ENCODE results near the gene FCHO1. TPM values are rescaled to one million over a fixed set of nuclear protein-coding genes. Genes with fewer than 3 reads are reported as not detected.

Gene FCHO1
- polyA plus RNA-seq, 2 of the 4 experiments (the other 2 are of a cell fraction) = 1.7 to 13.6 TPM

DNA sequence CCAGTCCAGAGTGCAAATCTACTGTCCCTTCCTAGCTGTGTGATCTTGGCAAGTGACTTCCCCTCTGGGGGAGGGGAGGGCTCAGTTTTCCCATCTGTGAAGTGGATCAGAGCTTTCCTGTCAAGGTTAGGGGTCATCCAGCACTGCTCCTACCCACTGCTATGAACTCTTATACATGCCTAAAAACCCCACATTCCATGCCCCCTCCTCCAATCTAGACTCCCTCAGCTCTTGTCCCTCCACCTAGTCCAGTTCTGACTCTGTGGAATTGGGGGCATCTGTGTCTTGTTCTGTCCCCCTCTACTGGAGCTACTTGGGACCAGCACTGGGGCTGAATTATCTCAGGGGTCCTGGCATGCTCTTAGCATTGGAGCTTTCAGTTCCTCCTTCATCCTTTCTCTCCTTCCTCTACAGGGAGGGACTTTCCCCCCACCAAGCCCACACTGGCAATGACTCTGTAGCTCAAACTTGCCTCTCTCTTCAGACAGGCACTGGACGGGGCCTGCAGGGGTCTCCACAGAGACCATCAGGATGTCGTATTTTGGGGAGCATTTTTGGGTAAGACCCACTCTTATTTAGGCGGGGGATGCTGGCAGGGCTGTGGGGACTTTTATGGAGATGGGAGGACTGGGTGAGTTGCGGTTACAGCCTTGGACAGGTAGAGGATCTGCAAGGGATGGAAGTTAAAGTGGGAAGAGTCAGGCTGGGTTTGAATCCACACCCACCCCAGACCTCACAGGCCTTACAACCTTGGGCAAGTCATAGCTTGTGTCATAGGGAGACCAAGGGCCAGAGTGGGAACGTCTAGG is 3.6 kb downstream of the FCHO1 start:
- Histone ChIP-seq H3K4me1 (peaks cover 35% of the 10 kb centered on the region), H3K4me2 (peak overlapping the region; percentile 45), H3K4me3 (no peak overlapping the region), H3K27ac (peak overlapping the region; percentile 60 to 91), H3K9me3 (no peaks in the 10 kb centered on the region)
- WGBS (ENCODE audit: missing lambda C conversion rate) = 43% methylated on average over 5 of the region's 5 CpGs
- DNase-seq (ENCODE audit: low read depth in 1 of 2, low spot score in 1 of 2) (peak in 1 of 2 experiments; percentile 65), FAIRE-seq (no peak), ATAC-seq (peak; percentile 30 to 57; a peak in 5 of 6 replicates)
- ChIA-PET POLR2A (interaction anchor here (0.5 to 1.2 kb wide), 2 partner anchors 75 to 105 kb away, joined by 3 to 8 read pairs; partner anchors contain the start of gene RPL18A), CTCF (interaction anchor here (0.6 to 5.9 kb wide), 4 partner anchors 11 to 181 kb away, joined by 3 to 29 read pairs (median 4); no protein-coding TSS in a partner anchor)
- TF ChIP-seq, protein P1, sequence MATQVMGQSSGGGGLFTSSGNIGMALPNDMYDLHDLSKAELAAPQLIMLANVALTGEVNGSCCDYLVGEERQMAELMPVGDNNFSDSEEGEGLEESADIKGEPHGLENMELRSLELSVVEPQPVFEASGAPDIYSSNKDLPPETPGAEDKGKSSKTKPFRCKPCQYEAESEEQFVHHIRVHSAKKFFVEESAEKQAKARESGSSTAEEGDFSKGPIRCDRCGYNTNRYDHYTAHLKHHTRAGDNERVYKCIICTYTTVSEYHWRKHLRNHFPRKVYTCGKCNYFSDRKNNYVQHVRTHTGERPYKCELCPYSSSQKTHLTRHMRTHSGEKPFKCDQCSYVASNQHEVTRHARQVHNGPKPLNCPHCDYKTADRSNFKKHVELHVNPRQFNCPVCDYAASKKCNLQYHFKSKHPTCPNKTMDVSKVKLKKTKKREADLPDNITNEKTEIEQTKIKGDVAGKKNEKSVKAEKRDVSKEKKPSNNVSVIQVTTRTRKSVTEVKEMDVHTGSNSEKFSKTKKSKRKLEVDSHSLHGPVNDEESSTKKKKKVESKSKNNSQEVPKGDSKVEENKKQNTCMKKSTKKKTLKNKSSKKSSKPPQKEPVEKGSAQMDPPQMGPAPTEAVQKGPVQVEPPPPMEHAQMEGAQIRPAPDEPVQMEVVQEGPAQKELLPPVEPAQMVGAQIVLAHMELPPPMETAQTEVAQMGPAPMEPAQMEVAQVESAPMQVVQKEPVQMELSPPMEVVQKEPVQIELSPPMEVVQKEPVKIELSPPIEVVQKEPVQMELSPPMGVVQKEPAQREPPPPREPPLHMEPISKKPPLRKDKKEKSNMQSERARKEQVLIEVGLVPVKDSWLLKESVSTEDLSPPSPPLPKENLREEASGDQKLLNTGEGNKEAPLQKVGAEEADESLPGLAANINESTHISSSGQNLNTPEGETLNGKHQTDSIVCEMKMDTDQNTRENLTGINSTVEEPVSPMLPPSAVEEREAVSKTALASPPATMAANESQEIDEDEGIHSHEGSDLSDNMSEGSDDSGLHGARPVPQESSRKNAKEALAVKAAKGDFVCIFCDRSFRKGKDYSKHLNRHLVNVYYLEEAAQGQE (IDR thresholded peaks at IDR 0.05) = no peak
- no peak for TF ChIP-seq CBX8 (IDR thresholded peaks at IDR 0.05)
- TF ChIP-seq CBX2 (IDR thresholded peaks at IDR 0.05; ENCODE audit: borderline replicate concordance, low read depth) = no peak
- no peak for TF ChIP-seq EP300 (IDR thresholded peaks at IDR 0.05)
- no peak for TF ChIP-seq HOXB13 (CRISPR knock-in tag; IDR thresholded peaks at IDR 0.05; ENCODE audit: low read depth)
- TF ChIP-seq GATA3 (IDR thresholded peaks at IDR 0.05; ENCODE audit: borderline replicate concordance) = no peak
- no peak for TF ChIP-seq TP53 (CRISPR knock-in tag; IDR thresholded peaks at IDR 0.05)
- no peak for TF ChIP-seq JUN (IDR thresholded peaks at IDR 0.05)
- TF ChIP-seq EHMT2 (IDR thresholded peaks at IDR 0.05; ENCODE audit: low read depth) = no peak
- no peak for TF ChIP-seq RNF2 (IDR thresholded peaks at IDR 0.05; ENCODE audit: borderline replicate concordance, low read depth)
- TF ChIP-seq MAFK (IDR thresholded peaks at IDR 0.05; ENCODE audit: partially characterized antibody) = no peak
- TF ChIP-seq, protein P2, sequence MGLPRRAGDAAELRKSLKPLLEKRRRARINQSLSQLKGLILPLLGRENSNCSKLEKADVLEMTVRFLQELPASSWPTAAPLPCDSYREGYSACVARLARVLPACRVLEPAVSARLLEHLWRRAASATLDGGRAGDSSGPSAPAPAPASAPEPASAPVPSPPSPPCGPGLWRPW (IDR thresholded peaks at IDR 0.05) = no peak
- no peak for TF ChIP-seq NFE2L2 (conservative IDR thresholded peaks at IDR 0.05; ENCODE audit: low read length)
- TF ChIP-seq FOXS1 (CRISPR knock-in tag; IDR thresholded peaks at IDR 0.05) = no peak
- TF ChIP-seq BHLHE40 (IDR thresholded peaks at IDR 0.05; ENCODE audit: low read depth, low read length) = no peak
- no peak for TF ChIP-seq HOXA7 (CRISPR knock-in tag; IDR thresholded peaks at IDR 0.05)
- no peak for TF ChIP-seq ZSCAN20 (CRISPR knock-in tag; IDR thresholded peaks at IDR 0.05)
- no peak for TF ChIP-seq NPAS2 (CRISPR knock-in tag; IDR thresholded peaks at IDR 0.05; ENCODE audit: borderline replicate concordance)
- TF ChIP-seq, protein P3, sequence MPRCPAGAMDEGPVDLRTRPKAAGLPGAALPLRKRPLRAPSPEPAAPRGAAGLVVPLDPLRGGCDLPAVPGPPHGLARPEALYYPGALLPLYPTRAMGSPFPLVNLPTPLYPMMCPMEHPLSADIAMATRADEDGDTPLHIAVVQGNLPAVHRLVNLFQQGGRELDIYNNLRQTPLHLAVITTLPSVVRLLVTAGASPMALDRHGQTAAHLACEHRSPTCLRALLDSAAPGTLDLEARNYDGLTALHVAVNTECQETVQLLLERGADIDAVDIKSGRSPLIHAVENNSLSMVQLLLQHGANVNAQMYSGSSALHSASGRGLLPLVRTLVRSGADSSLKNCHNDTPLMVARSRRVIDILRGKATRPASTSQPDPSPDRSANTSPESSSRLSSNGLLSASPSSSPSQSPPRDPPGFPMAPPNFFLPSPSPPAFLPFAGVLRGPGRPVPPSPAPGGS (IDR thresholded peaks at IDR 0.05) = no peak

DNA sequence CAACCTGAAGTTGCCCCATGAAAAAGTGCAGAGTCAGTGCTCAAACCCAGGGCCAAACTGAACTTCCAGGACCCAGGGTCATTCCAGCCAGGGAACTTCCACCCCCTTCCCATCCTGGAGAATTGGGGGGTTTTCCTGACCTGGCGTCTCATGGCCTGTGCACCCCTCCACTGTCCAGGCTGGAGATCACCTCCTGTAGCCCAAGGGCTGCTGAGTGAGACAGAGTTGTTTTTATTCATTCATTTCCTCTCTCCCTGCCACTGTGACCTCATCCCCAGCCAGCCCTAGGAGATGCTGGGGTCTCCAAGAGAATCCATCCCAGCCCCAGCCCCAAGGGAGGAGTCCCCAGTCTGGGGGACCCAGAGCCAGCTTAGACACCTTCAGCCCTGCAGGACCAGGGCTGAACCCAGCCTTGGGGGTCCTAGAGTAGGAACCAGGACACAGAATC is 4.2 kb downstream of the FCHO1 start:
- H3K4me3 ChIP-seq = no peak overlapping the region
- peak overlapping the region; percentile 60 to 91 for H3K27ac ChIP-seq
- H3K4me1 ChIP-seq = peaks cover 34% of the 10 kb centered on the region
- H3K4me2 ChIP-seq = peak overlapping the region; percentile 45
- DNase-seq (ENCODE audit: low read depth in 1 of 2, low spot score in 1 of 2) = peak in 1 of 2 experiments; percentile 40
- H3K9me3 ChIP-seq = no peaks in the 10 kb centered on the region
- ATAC-seq = peak; percentile 71 to 81
- ChIA-PET POLR2A (interaction anchor here (1.2 kb wide), 1 partner anchor 104 kb away, joined by 3 read pairs; the partner anchor contains the start of gene RPL18A), CTCF (interaction anchor here (1.1 to 5.9 kb wide), 3 partner anchors 11 to 182 kb away, joined by 4 to 29 read pairs (median 6); no protein-coding TSS in a partner anchor)
- FAIRE-seq = no peak
- 0% methylated on average over 1 of the region's 1 CpG for WGBS (ENCODE audit: missing lambda C conversion rate)
- no peak for TF ChIP-seq CBX8 (IDR thresholded peaks at IDR 0.05)
- no peak for TF ChIP-seq FOSL2 (IDR thresholded peaks at IDR 0.05)
- TF ChIP-seq FOSL2 (CRISPR knock-in tag; IDR thresholded peaks at IDR 0.05) = 0 out of 2 replicates have a peak, but pooled peaks have one; percentile 11
- TF ChIP-seq EP300 (IDR thresholded peaks at IDR 0.05) = 0 out of 5 replicates have a peak, but pooled peaks of 1 of the 2 experiments have one; percentile 13
- TF ChIP-seq MAFK (IDR thresholded peaks at IDR 0.05; ENCODE audit: partially characterized antibody) = peak; percentile 79

All from A549 (cell line).